Breast epithelium (tissue), 3 donors: ENCODE results near the gene USP10.

Experiments used
- CTCF ChIP-seq, 3 donors: fragments of 450-650 bp; IDR thresholded peaks; one replicate each; pipeline ENCODE4 v1.5.1; 2016 to 2017; ENCODE audit warnings: antibody characterized with exemption in 3 of 3, mild to moderate bottlenecking in 3 of 3, moderate library complexity in 3 of 3
- POLR2A ChIP-seq: fragments of 450-650 bp; IDR thresholded peaks from one replicate; pipeline ENCODE4 v1.6.1; 2016; ENCODE audit warnings: antibody characterized with exemption, mild to moderate bottlenecking, moderate library complexity

GRCh38 chr16:84823926-84824325 lies 124.1 kb downstream of the USP10 start:
- TF ChIP-seq CTCF (IDR thresholded peaks at IDR 0.05) (no peak), POLR2A (no peak)
